Measurements from ENCODE around the gene TPRA1. TPM values are rescaled to one million over a fixed set of nuclear protein-coding genes. Genes with fewer than 3 reads are reported as not detected.

Gene TPRA1
- total and polyA plus RNA-seq, 4 experiments from 2014 or later: 28.3 to 40.1 (median 31.4) TPM

GRCh38 chr3:127573401-127573800, 17.1 kb downstream of the TPRA1 start:
- H3K4me1 ChIP-seq (ENCODE audit: insufficient read depth, low read length): peaks cover 9% of the 10 kb centered on the region
- intact Hi-C loops (cut with micrococcal nuclease): no loop called here
- POLR2A ChIA-PET (ENCODE audit: partially characterized antibody): no interaction called here
- no peaks in the 10 kb centered on the region for H3K27me3 ChIP-seq (ENCODE audit: insufficient read depth, low read length)
- Mint-ChIP-seq H3K36me3 (peaks cover 12 to 28% of the 10 kb centered on the region in 2 donors), H3K27me3 (no peaks in the 10 kb centered on the region), H3K4me3 (no peak overlapping the region), H3K27ac (no peak overlapping the region), H3K9me3 (no peaks in the 10 kb centered on the region), H3K4me1 (peaks cover 5 to 10% (median 7%) of the 10 kb centered on the region in 4 donors)
- no peak for DNase-seq
- CTCF ChIA-PET (ENCODE audit: partially characterized antibody): interaction anchor here (2.4 to 3.8 kb wide), 3 partner anchors 14 to 122 kb away, joined by 20 to 68 read pairs (median 63); partner anchors contain the start of gene TPRA1
- no peak overlapping the region for H3K4me3 ChIP-seq (ENCODE audit: low read length in 2 of 2)
- H3K27ac ChIP-seq (ENCODE audit: low read depth, low read length): no peak overlapping the region
- peaks cover 4% of the 10 kb centered on the region for H3K36me3 ChIP-seq (ENCODE audit: insufficient read depth, low read length)
- H3K9me3 ChIP-seq (ENCODE audit: control insufficient read depth in 1 of 2, low read length in 2 of 2): no peaks in the 10 kb centered on the region

GRCh38 chr3:127572735-127573134, 17.8 kb downstream of the TPRA1 start:
- H3K9me3 Mint-ChIP-seq: no peaks in the 10 kb centered on the region

GRCh38 chr3:127572186-127572585, 18.3 kb downstream of the TPRA1 start:
- H3K27me3 Mint-ChIP-seq: no peaks in the 10 kb centered on the region
- H3K4me3 Mint-ChIP-seq: no peak overlapping the region
- ChIA-PET CTCF (ENCODE audit: partially characterized antibody) (interaction anchor here (1.0 to 1.7 kb wide), 2 partner anchors 9 to 122 kb away, joined by 3 to 4 read pairs; no protein-coding TSS in a partner anchor), POLR2A (ENCODE audit: partially characterized antibody) (no interaction called here)
- H3K36me3 Mint-ChIP-seq: peaks cover 12 to 27% of the 10 kb centered on the region in 2 donors
- Histone ChIP-seq H3K27me3 (ENCODE audit: insufficient read depth, low read length) (no peaks in the 10 kb centered on the region), H3K4me3 (ENCODE audit: low read length in 2 of 2) (no peak overlapping the region), H3K36me3 (ENCODE audit: insufficient read depth, low read length) (peaks cover 4% of the 10 kb centered on the region), H3K9me3 (ENCODE audit: control insufficient read depth in 1 of 2, low read length in 2 of 2) (no peaks in the 10 kb centered on the region), H3K4me1 (ENCODE audit: insufficient read depth, low read length) (peaks cover 9% of the 10 kb centered on the region), H3K27ac (ENCODE audit: low read depth, low read length) (no peak overlapping the region)
- peaks cover 5 to 10% (median 7%) of the 10 kb centered on the region in 4 donors for H3K4me1 Mint-ChIP-seq
- intact Hi-C loops (cut with micrococcal nuclease): no loop called here
- no peak for DNase-seq
- H3K9me3 Mint-ChIP-seq: no peaks in the 10 kb centered on the region
- H3K27ac Mint-ChIP-seq: peak overlapping the region in 1 of 7 donors; percentile 19

More at GRCh38 chr3:127572735-127573134, 17.8 kb downstream of the TPRA1 start:
- Histone ChIP-seq H3K4me1 (ENCODE audit: insufficient read depth, low read length) (peaks cover 9% of the 10 kb centered on the region), H3K36me3 (ENCODE audit: insufficient read depth, low read length) (peaks cover 4% of the 10 kb centered on the region), H3K27me3 (ENCODE audit: insufficient read depth, low read length) (no peaks in the 10 kb centered on the region), H3K9me3 (ENCODE audit: control insufficient read depth in 1 of 2, low read length in 2 of 2) (no peaks in the 10 kb centered on the region), H3K4me3 (ENCODE audit: low read length in 2 of 2) (no peak overlapping the region), H3K27ac (ENCODE audit: low read depth, low read length) (no peak overlapping the region)
- Mint-ChIP-seq H3K4me3 (no peak overlapping the region), H3K4me1 (peaks cover 5 to 10% (median 7%) of the 10 kb centered on the region in 4 donors), H3K27me3 (no peaks in the 10 kb centered on the region), H3K36me3 (peaks cover 12 to 27% of the 10 kb centered on the region in 2 donors), H3K27ac (no peak overlapping the region)
- ChIA-PET POLR2A (ENCODE audit: partially characterized antibody) (no interaction called here), CTCF (ENCODE audit: partially characterized antibody) (interaction anchor here (1.0 to 1.7 kb wide), 2 partner anchors 8 to 122 kb away, joined by 3 to 4 read pairs; no protein-coding TSS in a partner anchor)
- DNase-seq: no peak
- intact Hi-C loops (cut with micrococcal nuclease): no loop called here

- peaks cover 8% of the 10 kb centered on the region for H3K4me1 ChIP-seq (ENCODE audit: insufficient read depth, low read length)
- H3K9me3 ChIP-seq (ENCODE audit: control insufficient read depth in 1 of 2, low read length in 2 of 2): no peaks in the 10 kb centered on the region
- Mint-ChIP-seq H3K36me3 (peaks cover 12 to 26% of the 10 kb centered on the region in 2 donors), H3K4me3 (no peak overlapping the region), H3K9me3 (no peaks in the 10 kb centered on the region), H3K4me1 (peaks cover 5 to 9% (median 7%) of the 10 kb centered on the region in 4 donors), H3K27me3 (no peaks in the 10 kb centered on the region), H3K27ac (peak overlapping the region in 1 of 7 donors; percentile 10)
- no peak for DNase-seq
- peaks cover 4% of the 10 kb centered on the region for H3K36me3 ChIP-seq (ENCODE audit: insufficient read depth, low read length)
- H3K27me3 ChIP-seq (ENCODE audit: insufficient read depth, low read length): no peaks in the 10 kb centered on the region
- ChIA-PET POLR2A (ENCODE audit: partially characterized antibody) (no interaction called here), CTCF (ENCODE audit: partially characterized antibody) (interaction anchor here (1.4 kb wide), 1 partner anchor 125 kb away, joined by 3 read pairs; no protein-coding TSS in a partner anchor)
- no peak overlapping the region for H3K27ac ChIP-seq (ENCODE audit: low read depth, low read length)
- H3K4me3 ChIP-seq (ENCODE audit: low read length in 2 of 2): no peak overlapping the region
- intact Hi-C loops (cut with micrococcal nuclease): no loop called here
Measured at GRCh38 chr3:127570520-127570919, 20.0 kb downstream of the TPRA1 start.

- ChIA-PET POLR2A (ENCODE audit: partially characterized antibody) (no interaction called here), CTCF (ENCODE audit: partially characterized antibody) (interaction anchor here (0.6 to 1.0 kb wide), 2 partner anchors 23 to 1430 kb away, joined by 3 read pairs; no protein-coding TSS in a partner anchor)
- Mint-ChIP-seq H3K9me3 (no peaks in the 10 kb centered on the region), H3K27me3 (no peaks in the 10 kb centered on the region), H3K4me3 (no peak overlapping the region), H3K4me1 (no peaks in the 10 kb centered on the region), H3K36me3 (peaks cover 12 to 21% of the 10 kb centered on the region in 2 donors), H3K27ac (no peak overlapping the region)
- DNase-seq: no peak
- H3K9me3 ChIP-seq (ENCODE audit: control insufficient read depth in 1 of 2, low read length in 2 of 2): no peaks in the 10 kb centered on the region
- no peaks in the 10 kb centered on the region for H3K4me1 ChIP-seq (ENCODE audit: insufficient read depth, low read length)
- intact Hi-C loops (cut with micrococcal nuclease): no loop called here
- H3K27ac ChIP-seq (ENCODE audit: low read depth, low read length): no peak overlapping the region
- H3K27me3 ChIP-seq (ENCODE audit: insufficient read depth, low read length): no peaks in the 10 kb centered on the region
- peaks cover 4% of the 10 kb centered on the region for H3K36me3 ChIP-seq (ENCODE audit: insufficient read depth, low read length)
- no peak overlapping the region for H3K4me3 ChIP-seq (ENCODE audit: low read length in 2 of 2)
Measured at GRCh38 chr3:127569160-127569559, 21.4 kb downstream of the TPRA1 start.

GRCh38 chr3:127568586-127568985, 21.9 kb downstream of the TPRA1 start:
- no peak overlapping the region for H3K27ac ChIP-seq (ENCODE audit: low read depth, low read length)
- no peaks in the 10 kb centered on the region for H3K9me3 ChIP-seq (ENCODE audit: control insufficient read depth in 1 of 2, low read length in 2 of 2)
- intact Hi-C loops (cut with micrococcal nuclease): no loop called here
- Mint-ChIP-seq H3K4me1 (no peaks in the 10 kb centered on the region), H3K9me3 (peaks cover 0 to 4% (median 0%) of the 10 kb centered on the region in 8 donors), H3K27ac (no peak overlapping the region), H3K36me3 (peaks cover 12 to 21% of the 10 kb centered on the region in 2 donors), H3K27me3 (peaks cover 0 to 1% of the 10 kb centered on the region in 2 donors), H3K4me3 (no peak overlapping the region)
- DNase-seq: no peak
- no peak overlapping the region for H3K4me3 ChIP-seq (ENCODE audit: low read length in 2 of 2)
- POLR2A ChIA-PET (ENCODE audit: partially characterized antibody): no interaction called here
- H3K36me3 ChIP-seq (ENCODE audit: insufficient read depth, low read length): peaks cover 4% of the 10 kb centered on the region
- CTCF ChIA-PET (ENCODE audit: partially characterized antibody): interaction anchor here (0.6 to 1.0 kb wide), 2 partner anchors 22 to 1431 kb away, joined by 3 read pairs; no protein-coding TSS in a partner anchor
- no peaks in the 10 kb centered on the region for H3K4me1 ChIP-seq (ENCODE audit: insufficient read depth, low read length)
- H3K27me3 ChIP-seq (ENCODE audit: insufficient read depth, low read length): no peaks in the 10 kb centered on the region

GRCh38 chr3:127566833-127567232, 23.7 kb downstream of the TPRA1 start:
- CTCF ChIA-PET (ENCODE audit: partially characterized antibody): interaction anchor here (1.6 kb wide), 1 partner anchor 9 kb away, joined by 4 read pairs; no protein-coding TSS in a partner anchor
- H3K27ac Mint-ChIP-seq: no peak overlapping the region

More at GRCh38 chr3:127566833-127567232, 23.7 kb downstream of the TPRA1 start:
- no peaks in the 10 kb centered on the region for H3K9me3 ChIP-seq (ENCODE audit: control insufficient read depth in 1 of 2, low read length in 2 of 2)
- intact Hi-C loops (cut with micrococcal nuclease): no loop called here
- Mint-ChIP-seq H3K4me1 (no peaks in the 10 kb centered on the region), H3K9me3 (peaks cover 0 to 4% (median 0%) of the 10 kb centered on the region in 8 donors), H3K36me3 (peaks cover 8 to 14% of the 10 kb centered on the region in 2 donors), H3K27me3 (peaks cover 0 to 1% of the 10 kb centered on the region in 2 donors), H3K4me3 (no peak overlapping the region)
- no peak for DNase-seq
- no peak overlapping the region for H3K27ac ChIP-seq (ENCODE audit: low read depth, low read length)
- H3K36me3 ChIP-seq (ENCODE audit: insufficient read depth, low read length): no peaks in the 10 kb centered on the region
- no peaks in the 10 kb centered on the region for H3K27me3 ChIP-seq (ENCODE audit: insufficient read depth, low read length)
- POLR2A ChIA-PET (ENCODE audit: partially characterized antibody): no interaction called here
- no peaks in the 10 kb centered on the region for H3K4me1 ChIP-seq (ENCODE audit: insufficient read depth, low read length)
- no peak overlapping the region for H3K4me3 ChIP-seq (ENCODE audit: low read length in 2 of 2)
